HS-5 (cell line): ENCODE results near the gene MYL11.

ENCODE experiments used
- DNase-seq: peaks from one replicate; pipeline ENCODE4 v3.0.0-alpha.2; 2012; ENCODE audit warnings: low read depth

MYL11 gene

DNA sequence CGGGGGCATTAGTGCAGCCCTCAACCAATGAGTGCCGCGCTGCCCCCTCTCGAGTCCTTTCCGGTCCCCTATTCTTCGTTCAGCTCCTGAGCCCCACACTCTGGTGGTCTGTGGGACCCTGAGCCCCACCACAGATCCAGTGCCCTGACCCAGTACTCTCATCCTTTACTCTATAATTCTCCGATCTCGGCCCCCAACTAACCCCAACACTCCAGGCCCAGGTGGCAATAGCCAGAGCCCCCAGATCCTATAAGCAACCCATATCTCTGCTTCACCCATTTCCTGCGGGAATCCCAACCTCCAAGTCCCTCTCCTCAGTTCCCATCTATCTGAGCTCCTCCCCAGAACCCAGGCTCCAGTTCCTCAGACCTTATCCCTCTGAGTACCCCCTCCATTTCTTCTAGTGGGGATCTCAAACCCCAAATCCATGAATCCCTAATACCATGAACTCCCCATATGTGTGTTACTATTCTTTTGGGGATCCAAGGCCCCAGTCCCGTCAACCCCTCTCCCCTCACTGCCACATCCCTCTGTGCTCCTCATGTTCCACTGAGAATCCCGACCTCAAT is 3.3 kb upstream of the MYL11 start:
- no peak for DNase-seq

- DNase-seq = no peak
Measured at GRCh38 chr16:30372038-30372712, 2.4 kb upstream of the MYL11 start.

DNA sequence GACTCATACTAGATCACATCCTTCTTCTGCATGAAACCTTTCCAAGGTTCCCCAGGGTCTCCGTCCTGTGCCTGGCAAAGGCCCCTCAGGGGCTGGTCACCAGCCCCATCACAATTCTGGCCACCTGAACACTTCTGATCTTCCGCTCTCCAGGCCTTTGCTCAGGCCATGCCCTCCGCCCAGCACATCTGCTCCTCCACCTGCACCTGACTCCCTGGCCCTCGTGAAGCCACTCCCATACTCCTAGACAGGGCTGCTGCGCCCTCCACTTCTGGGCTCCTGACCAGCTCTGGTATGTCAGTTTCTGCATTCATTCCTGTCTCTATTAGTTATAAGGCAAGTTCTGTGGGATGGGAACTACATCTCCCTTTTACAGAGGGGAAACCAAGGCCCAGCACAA is 1.9 kb upstream of the MYL11 start:
- no peak for DNase-seq

GRCh38 chr16:30375864-30376263 is 1.3 kb downstream of the MYL11 start:
- DNase-seq = no peak

- DNase-seq = no peak
Measured at GRCh38 chr16:30376461-30376902, 1.9 kb downstream of the MYL11 start.

- no peak for DNase-seq
Measured at GRCh38 chr16:30377050-30377811, 2.6 kb downstream of the MYL11 start.

GRCh38 chr16:30377812-30378235 is 3.2 kb downstream of the MYL11 start:
- DNase-seq = peak; percentile 50

DNA sequence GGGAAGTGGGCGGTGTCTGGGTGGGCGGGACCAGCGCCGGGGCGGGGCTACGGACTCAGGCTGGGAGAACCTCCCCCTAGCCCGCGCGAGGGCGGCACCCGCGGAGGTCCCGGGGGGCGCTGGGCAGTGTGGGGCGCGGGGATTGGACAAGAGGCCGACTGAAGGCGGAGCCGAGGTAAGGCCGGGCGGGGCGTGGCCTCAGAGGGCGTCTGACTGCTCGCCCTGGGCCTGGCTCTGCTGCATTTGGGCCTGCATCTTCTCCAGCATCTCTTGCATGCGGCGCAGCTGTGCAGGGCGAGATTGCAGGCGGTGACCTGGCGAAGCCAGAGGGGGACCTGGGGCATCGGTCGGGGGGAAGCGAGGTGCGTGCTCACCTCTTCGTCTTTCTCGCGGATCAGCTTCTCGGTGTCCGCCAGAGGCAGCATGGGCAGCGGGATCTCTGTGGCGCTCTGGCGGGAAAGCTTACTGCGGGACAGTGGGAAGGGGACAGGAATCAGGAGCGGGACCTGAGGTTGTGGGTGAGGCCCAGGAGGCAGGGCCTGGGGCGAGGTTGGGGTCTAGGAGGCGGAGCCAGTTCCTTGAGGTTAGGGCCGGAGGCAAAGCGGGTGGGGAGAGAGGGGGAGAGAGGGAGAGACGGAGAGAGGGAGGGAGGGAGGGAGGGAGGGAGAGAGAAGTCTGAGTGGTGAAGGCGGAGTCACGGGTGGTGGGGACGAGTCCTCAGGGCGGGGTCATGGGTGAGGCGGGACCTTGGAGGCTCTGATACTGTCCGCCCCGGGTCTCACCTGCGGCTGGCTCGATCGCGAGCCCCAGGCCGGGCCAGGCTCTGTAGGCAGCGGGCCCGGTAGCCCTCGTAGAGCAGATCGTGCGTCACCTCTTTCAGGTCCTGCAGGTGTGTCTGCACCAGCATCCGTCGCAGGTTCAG is 3.9 kb downstream of the MYL11 start:
- peak; percentile 82 for DNase-seq

DNA sequence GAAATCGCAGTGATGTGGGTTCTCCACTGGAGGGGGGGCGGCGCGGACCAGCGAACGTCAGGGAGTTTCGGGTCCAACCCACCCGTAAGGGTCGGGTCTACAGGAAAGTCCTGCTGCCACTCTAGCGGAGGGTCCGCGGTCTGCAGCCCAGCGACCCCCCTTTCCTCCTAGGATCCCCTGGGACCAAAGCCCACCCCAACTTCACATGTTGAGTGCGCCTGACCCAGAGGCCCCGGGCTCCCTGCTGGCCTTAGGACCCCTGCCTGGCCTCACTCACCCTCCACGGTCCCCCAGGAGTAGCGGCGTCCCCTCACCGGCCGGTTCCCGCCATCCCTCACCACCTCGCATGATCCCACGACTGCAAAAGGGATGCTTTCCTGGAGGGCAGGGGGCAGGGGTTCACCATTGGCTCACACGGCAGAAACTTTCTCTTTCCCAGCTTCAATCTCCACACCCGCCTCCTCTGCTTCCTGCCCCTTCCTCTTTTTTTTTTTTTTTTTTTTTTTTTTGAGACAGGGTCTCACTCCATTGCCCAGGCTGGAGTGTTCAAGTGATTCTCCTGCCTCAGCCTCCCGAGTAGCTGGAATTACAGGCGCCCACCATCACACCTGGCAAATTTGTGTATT is 4.7 kb downstream of the MYL11 start:
- no peak for DNase-seq

- DNase-seq = no peak
Measured at GRCh38 chr16:30380072-30380802, 5.6 kb downstream of the MYL11 start.

DNA sequence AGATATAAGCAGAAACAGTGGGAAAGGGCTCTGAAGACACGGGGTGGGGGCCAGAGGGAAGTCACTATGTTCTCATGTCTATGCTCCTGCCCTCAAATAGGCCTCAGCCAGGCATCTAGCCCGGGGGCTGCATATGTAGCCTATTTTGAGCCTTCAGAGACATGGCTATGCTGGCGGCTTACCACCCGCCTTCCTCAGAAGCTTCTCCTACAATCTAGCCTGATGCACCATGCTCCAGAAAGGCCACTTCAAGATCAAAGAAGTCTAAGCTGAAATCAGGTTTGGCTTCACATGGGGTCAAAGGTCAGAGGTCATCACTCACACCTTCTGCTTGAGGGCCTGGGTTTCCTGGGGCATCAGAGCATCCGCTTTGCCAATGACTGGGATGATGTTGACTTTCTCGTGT is 6.2 kb downstream of the MYL11 start:
- no peak for DNase-seq

GRCh38 chr16:30381291-30382041 is 6.9 kb downstream of the MYL11 start:
- DNase-seq = no peak

GRCh38 chr16:30382111-30382881 is 7.7 kb downstream of the MYL11 start, which contains the start of gene SEPTIN1:
Gene SEPTIN1 (minus strand): TSS chr16:30382561. CDS start chr16:30382542, 19 bp downstream.
- no peak for DNase-seq

GRCh38 chr16:30383521-30383920 is 8.9 kb downstream of the MYL11 start:
- no peak for DNase-seq

GRCh38 chr16:30394592-30395154 is 20.1 kb downstream of the MYL11 start:
- DNase-seq = no peak

- DNase-seq = no peak
Measured at GRCh38 chr16:30395155-30395991, 20.8 kb downstream of the MYL11 start, which contains the start of gene ZNF48. Gene ZNF48 (plus strand): TSS chr16:30395420. CDS start chr16:30395795, 375 bp downstream.

- DNase-seq = no peak
Measured at GRCh38 chr16:30395992-30396585, 21.5 kb downstream of the MYL11 start.
